Measurements from ENCODE around the gene RAB3A. TPM values are rescaled to one million over a fixed set of nuclear protein-coding genes. Genes with fewer than 3 reads are reported as not detected.
A peak's percentile ranks its signal among the peaks of the same experiment; 100 is the strongest.

The RAB3A gene
- total RNA-seq, 1 experiment from 2014 or later = 1.0 TPM

- TF ChIP-seq SIN3A (IDR thresholded peaks at IDR 0.05; ENCODE audit: borderline replicate concordance, insufficient read depth, low read depth, low read length) = no peak
- no peak for TF ChIP-seq CTCF (IDR thresholded peaks at IDR 0.05)
- no peak for TF ChIP-seq TCF7L2 (IDR thresholded peaks at IDR 0.05; ENCODE audit: low read depth, low read length)
- no peak for TF ChIP-seq POLR2AphosphoS5 (IDR thresholded peaks at IDR 0.05; ENCODE audit: low read depth, low read length)
- TF ChIP-seq REST (IDR thresholded peaks at IDR 0.05; ENCODE audit: insufficient read depth in 1 of 2, low read depth in 2 of 2, low read length in 1 of 2) = no peak
- no peaks in the 10 kb centered on the region for H3K4me1 ChIP-seq (ENCODE audit: control insufficient read depth, insufficient read depth, low read length)
- H3K4me3 ChIP-seq (ENCODE audit: low read depth in 2 of 2, low read length in 2 of 2) = no peak overlapping the region
- POLR2A ChIA-PET = interaction anchor here (0.5 kb wide), 3 partner anchors 146 to 355 kb away, joined by 3 to 5 read pairs (median 3); no protein-coding TSS in a partner anchor
- CTCF ChIA-PET = interaction anchor here (0.6 to 1.6 kb wide), 8 partner anchors 43 to 207 kb away, joined by 3 to 15 read pairs (median 4); no protein-coding TSS in a partner anchor
- H3K9me3 ChIP-seq (ENCODE audit: control insufficient read depth, insufficient read depth, low read depth, low read length) = no peaks in the 10 kb centered on the region
- ATAC-seq (no peak), DNase-seq (ENCODE audit: low read depth, low spot score) (no peak)
- BruUV-seq (replicated peaks) = no TSS peak
- in situ Hi-C loops (cut with HindIII; ENCODE audit: low pct_unique_long_range_greater_than_20kb, low sequenced_read_pairs) = no loop called here
- no peaks in the 10 kb centered on the region for H3K27me3 ChIP-seq (ENCODE audit: control insufficient read depth, insufficient read depth, low read length)
- intact Hi-C loops (cut with micrococcal nuclease; ENCODE audit: unreplicated experiment) = loop anchor here (5.0 kb wide), 1 partner anchor 45 kb away; no protein-coding TSS in a partner anchor
- H3K36me3 ChIP-seq (ENCODE audit: control insufficient read depth, insufficient read depth, low read length) = no peaks in the 10 kb centered on the region
- H3K27ac ChIP-seq (ENCODE audit: low read length) = no peak overlapping the region
Measured at GRCh38 chr19:18252370-18252717, 48.5 kb upstream of the RAB3A start.

- Histone ChIP-seq H3K4me3 (ENCODE audit: low read depth in 2 of 2, low read length in 2 of 2) (no peak overlapping the region), H3K4me1 (ENCODE audit: control insufficient read depth, insufficient read depth, low read length) (no peaks in the 10 kb centered on the region), H3K9me3 (ENCODE audit: control insufficient read depth, insufficient read depth, low read depth, low read length) (no peaks in the 10 kb centered on the region), H3K27ac (ENCODE audit: low read length) (no peak overlapping the region), H3K36me3 (ENCODE audit: control insufficient read depth, insufficient read depth, low read length) (no peaks in the 10 kb centered on the region), H3K27me3 (ENCODE audit: control insufficient read depth, insufficient read depth, low read length) (no peaks in the 10 kb centered on the region)
- ATAC-seq (peak; percentile 89), DNase-seq (ENCODE audit: low read depth, low spot score) (peak; percentile 62)
- POLR2A ChIA-PET = interaction anchor here (0.5 kb wide), 3 partner anchors 146 to 355 kb away, joined by 3 to 5 read pairs (median 3); no protein-coding TSS in a partner anchor
- CTCF ChIA-PET = interaction anchor here (0.7 to 1.6 kb wide), 6 partner anchors 42 to 207 kb away, joined by 3 to 15 read pairs (median 8); no protein-coding TSS in a partner anchor
- in situ Hi-C loops (cut with HindIII; ENCODE audit: low pct_unique_long_range_greater_than_20kb, low sequenced_read_pairs) (no loop called here), intact Hi-C loops (cut with micrococcal nuclease; ENCODE audit: unreplicated experiment) (loop anchor here (5.0 kb wide), 1 partner anchor 44 kb away; no protein-coding TSS in a partner anchor)
- no peak for TF ChIP-seq POLR2AphosphoS5 (IDR thresholded peaks at IDR 0.05; ENCODE audit: low read depth, low read length)
- no peak for TF ChIP-seq REST (IDR thresholded peaks at IDR 0.05; ENCODE audit: insufficient read depth in 1 of 2, low read depth in 2 of 2, low read length in 1 of 2)
- TF ChIP-seq TCF7L2 (IDR thresholded peaks at IDR 0.05; ENCODE audit: low read depth, low read length) = no peak
- peak; percentile 81 for TF ChIP-seq CTCF (IDR thresholded peaks at IDR 0.05)
- TF ChIP-seq SIN3A (IDR thresholded peaks at IDR 0.05; ENCODE audit: borderline replicate concordance, insufficient read depth, low read depth, low read length) = no peak
- no TSS peak for BruUV-seq (replicated peaks)
Measured at GRCh38 chr19:18251587-18252369, 47.9 kb upstream of the RAB3A start.

Measured in Panc1 (cell line).